ENCODE measurements around the gene LTBP4. TPM values are rescaled to one million over a fixed set of nuclear protein-coding genes. Genes with fewer than 3 reads are reported as not detected.
"Not testable (repeated sequence)": the region's sequence is repeated elsewhere in the genome, so short reads cannot be mapped to it uniquely, and the experiment has no call there.

Gene LTBP4, protein sequence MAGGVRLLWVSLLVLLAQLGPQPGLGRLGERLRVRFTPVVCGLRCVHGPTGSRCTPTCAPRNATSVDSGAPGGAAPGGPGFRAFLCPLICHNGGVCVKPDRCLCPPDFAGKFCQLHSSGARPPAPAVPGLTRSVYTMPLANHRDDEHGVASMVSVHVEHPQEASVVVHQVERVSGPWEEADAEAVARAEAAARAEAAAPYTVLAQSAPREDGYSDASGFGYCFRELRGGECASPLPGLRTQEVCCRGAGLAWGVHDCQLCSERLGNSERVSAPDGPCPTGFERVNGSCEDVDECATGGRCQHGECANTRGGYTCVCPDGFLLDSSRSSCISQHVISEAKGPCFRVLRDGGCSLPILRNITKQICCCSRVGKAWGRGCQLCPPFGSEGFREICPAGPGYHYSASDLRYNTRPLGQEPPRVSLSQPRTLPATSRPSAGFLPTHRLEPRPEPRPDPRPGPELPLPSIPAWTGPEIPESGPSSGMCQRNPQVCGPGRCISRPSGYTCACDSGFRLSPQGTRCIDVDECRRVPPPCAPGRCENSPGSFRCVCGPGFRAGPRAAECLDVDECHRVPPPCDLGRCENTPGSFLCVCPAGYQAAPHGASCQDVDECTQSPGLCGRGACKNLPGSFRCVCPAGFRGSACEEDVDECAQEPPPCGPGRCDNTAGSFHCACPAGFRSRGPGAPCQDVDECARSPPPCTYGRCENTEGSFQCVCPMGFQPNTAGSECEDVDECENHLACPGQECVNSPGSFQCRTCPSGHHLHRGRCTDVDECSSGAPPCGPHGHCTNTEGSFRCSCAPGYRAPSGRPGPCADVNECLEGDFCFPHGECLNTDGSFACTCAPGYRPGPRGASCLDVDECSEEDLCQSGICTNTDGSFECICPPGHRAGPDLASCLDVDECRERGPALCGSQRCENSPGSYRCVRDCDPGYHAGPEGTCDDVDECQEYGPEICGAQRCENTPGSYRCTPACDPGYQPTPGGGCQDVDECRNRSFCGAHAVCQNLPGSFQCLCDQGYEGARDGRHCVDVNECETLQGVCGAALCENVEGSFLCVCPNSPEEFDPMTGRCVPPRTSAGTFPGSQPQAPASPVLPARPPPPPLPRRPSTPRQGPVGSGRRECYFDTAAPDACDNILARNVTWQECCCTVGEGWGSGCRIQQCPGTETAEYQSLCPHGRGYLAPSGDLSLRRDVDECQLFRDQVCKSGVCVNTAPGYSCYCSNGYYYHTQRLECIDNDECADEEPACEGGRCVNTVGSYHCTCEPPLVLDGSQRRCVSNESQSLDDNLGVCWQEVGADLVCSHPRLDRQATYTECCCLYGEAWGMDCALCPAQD (N-terminal part only)
- 41.6 TPM for total RNA-seq

DNA sequence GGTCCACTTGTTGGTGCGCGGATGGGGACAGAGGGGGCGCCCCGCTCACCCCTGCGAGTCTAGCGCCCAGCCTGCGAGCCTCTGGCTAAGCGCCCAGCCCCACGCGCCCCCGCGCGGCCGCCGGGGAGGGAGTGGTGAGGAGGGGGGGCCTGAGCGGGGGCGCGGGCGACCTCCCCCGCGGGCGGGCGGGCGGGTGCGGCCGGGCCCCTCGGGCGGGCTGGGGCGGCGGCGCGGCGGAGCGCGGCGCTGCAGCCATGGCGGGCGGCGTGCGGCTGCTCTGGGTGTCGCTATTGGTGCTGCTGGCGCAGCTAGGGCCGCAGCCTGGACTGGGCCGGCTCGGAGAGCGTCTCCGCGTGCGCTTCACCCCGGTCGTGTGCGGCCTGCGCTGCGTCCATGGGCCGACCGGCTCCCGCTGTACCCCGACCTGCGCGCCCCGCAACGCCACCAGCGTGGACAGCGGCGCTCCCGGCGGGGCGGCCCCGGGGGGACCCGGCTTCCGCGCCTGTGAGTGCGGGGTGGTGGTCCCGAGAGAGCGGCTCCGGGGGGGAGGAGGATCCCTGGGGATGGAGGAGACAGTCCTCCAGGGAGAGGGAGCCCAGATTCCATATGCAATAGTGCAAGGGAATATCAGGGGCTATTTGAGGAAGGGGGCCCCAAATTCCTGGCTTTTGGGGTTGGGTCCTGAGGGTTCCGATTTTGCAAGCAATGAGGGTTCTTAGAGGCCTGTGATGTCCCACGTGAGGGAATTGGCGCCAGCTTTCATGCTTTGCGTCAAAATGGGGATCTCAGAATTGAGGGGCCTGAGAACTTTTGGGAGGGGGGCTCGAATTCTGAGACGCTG is at the start of gene LTBP4:
Gene LTBP4 (plus strand): TSS at position 236 of the 841 bp plus-strand sequence. CDS start 19 bp downstream, at position 255.
- DNase-seq (ENCODE audit: low spot score) (no peak), ATAC-seq (no peak)

DNA sequence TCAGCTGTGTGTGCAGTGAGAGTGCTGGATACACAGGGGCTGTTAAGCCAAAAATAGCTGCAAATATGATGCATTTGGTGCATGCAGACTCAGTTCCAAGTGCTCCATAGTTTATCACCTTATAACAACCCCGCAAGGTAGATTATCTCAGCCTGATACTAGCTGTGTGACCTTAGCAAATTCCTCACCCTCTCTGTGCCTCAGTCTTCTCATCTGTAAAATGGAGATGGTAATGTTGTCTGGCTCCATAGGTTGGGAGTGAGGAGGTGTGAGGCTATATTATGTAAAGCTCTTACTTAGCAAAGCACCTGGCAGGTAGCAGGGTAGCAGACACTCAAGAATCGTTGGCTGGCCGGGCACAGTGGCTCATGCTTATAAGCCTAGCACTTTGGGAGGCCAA is 48.3 kb upstream of the LTBP4 start:
- DNase-seq (ENCODE audit: low spot score), result no peak
- ATAC-seq, result no peak

DNA sequence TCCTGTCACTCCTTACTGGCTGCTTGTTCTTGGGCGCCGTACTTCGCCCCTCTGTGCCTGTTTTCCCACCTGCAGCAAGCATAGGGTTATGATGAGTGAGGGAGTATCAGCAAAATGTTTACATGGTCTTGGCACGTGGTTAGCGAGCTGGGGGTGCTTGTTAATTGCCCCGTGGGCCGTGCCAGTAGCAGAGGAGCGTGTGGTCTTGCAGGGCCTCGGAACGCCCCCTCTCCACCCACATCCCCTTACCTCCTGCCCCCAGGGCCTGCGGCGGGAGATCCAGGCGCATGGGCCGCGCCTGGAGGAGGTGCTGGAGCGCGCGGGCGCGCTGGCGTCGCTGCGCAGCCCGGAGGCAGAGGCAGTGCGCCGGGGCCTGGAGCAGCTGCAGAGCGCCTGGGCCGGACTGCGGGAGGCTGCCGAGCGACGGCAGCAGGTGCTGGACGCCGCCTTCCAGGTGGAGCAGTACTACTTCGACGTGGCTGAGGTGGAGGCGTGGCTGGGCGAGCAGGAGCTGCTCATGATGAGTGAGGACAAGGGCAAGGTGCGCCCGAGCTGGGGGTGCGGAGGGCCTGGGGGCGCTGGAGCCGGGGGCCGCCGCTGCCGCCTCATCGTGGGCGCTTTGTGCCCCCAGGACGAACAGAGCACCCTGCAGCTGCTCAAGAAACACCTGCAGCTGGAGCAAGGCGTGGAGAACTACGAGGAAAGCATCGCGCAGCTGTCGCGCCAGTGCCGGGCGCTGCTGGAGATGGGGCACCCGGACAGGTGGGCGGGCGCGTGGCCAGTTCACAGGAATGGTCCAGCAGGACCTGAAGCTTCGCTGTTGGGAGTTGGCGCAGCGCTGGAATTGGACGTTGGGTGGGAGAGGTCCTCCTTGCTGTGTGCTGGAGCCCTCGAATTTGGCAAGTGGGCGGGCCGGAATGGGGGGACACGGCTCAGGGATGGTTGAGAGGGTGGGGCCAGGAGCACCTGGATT is 47.0 kb upstream of the LTBP4 start:
- no peak for ATAC-seq
- no peak for DNase-seq (ENCODE audit: low spot score)

DNA sequence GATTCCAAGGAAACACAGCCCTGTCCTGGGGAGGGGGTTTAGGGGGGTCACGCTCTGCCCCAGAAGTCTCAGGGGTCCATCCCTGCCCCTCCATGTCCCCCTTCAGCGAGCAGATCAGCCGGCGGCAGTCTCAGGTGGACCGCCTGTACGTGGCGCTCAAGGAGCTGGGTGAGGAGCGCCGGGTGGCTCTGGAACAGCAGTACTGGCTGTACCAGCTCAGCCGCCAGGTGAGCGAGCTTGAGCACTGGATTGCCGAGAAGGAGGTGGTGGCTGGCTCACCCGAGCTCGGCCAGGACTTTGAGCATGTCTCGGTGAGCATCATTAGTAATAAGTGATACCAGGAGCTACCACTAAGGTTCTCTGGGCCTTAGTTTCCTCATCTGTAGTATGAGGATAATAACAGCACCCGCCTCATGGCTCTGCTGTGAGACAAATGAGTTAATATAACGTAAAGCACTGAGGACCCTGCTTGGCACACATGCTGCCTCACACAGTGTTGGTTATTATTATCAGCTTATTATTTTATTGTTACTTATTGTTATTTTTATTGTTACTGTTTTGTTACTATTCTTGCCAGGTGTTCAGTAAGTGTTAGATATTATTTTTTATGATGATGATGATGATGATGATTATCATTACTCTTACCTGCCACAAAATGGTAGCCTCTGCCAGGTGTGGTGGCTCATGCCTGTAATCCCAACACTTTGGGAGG is 45.0 kb upstream of the LTBP4 start:
- ATAC-seq, result no peak

DNA sequence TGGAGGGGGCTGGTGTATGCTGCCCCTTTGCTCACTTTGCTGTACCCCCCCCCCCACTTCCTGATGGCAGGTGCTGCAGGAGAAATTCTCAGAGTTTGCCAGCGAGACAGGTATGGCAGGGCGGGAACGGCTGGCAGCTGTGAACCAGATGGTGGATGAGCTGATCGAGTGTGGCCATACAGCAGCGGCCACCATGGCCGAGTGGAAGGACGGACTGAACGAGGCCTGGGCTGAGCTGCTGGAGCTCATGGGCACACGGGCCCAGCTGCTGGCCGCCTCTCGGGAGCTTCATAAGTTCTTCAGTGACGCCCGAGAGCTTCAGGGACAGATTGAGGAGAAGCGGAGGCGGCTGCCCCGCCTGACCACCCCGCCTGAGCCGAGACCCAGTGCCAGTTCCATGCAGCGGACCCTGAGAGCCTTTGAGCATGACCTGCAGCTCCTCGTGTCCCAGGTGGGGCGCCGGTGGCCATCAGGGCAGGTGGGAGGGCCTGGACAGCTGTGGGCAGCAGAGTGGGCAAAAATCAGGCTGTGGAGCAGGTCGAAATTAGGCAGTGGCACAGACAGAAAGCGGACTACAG is 44.1 kb upstream of the LTBP4 start:
- no peak for DNase-seq (ENCODE audit: low spot score)
- no peak for ATAC-seq

More for the DNA sequence above, 45.0 kb upstream of the LTBP4 start:
- DNase-seq (ENCODE audit: low spot score), result no peak

DNA sequence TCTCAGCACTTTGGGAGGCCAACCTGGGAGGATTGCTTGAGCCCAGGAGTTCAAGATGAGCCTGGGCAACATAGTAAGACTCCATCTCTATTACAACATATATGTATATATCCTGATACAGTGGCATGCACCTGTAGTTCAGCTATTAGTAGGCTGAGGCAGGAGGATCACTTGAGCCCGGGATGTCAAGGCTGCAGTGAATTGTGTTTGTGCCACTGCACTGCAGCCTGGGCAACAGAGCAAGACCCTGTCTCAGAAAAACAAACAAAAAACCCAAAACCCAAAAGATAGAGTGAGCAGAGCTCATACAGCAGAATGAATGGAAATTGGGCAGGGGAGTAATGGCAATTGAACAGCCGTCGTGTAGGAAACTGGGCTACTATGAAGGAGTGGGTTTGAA is 41.8 kb upstream of the LTBP4 start:
- DNase-seq (ENCODE audit: low spot score), result no peak
- ATAC-seq, result no peak

DNA sequence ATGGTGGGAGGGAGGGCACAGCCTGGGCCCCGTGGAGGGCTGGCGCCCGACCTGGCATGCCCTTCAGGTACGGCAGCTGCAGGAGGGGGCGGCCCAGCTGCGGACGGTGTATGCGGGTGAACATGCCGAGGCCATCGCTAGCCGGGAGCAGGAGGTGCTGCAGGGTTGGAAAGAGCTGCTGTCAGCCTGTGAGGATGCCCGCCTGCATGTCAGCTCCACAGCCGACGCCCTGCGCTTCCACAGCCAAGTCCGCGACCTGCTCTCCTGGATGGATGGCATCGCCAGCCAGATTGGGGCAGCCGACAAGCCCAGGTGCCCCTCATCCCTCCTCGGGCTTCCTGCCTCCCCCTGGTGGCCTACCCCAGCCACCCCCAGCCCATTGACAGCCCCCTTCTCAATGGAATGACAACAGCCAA is 41.1 kb upstream of the LTBP4 start:
- ATAC-seq, result no peak
- no peak for DNase-seq (ENCODE audit: low spot score)

DNA sequence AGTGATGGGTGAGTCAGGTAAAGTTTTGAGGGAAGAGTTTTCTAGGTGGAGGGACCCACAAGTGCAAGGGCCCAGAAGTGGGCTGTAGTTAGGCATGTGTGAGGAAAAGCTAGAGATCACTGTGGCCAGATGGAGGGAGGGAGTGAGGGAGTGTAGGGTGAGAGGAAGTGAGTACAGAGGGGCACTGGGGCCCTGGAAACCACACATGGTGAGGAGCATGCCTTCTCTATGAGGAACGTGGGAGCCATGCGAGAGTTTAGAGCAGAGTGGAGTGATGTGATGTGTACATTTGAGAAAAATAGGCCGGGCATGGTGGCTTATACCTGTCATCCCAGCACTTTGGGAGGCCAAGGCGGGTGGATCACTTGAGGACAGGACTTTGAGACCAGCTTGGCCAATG is 39.2 kb upstream of the LTBP4 start:
- ATAC-seq (no peak), DNase-seq (ENCODE audit: low spot score) (no peak)

DNA sequence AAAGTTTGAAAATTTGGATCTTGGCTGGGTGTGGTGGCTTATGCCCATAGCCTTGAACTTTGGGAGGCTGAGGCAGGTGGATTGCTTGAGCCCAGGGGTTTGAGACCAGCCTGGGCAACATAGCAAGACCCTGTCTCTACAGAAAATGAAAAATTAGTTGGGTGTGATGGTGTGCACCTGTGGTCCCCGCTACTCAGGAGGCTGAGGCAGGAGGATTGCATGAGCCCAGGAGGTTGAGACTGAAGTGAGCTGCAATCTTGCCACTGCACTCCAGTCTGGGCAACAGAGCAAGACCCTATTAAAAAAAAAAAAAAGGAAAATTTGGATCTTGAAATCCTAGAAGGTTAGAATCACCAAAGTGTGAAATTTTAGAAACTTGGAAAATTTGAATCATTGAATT is 36.6 kb upstream of the LTBP4 start:
- not testable (repeated sequence) for ATAC-seq; DNase-seq (ENCODE audit: low spot score)

DNA sequence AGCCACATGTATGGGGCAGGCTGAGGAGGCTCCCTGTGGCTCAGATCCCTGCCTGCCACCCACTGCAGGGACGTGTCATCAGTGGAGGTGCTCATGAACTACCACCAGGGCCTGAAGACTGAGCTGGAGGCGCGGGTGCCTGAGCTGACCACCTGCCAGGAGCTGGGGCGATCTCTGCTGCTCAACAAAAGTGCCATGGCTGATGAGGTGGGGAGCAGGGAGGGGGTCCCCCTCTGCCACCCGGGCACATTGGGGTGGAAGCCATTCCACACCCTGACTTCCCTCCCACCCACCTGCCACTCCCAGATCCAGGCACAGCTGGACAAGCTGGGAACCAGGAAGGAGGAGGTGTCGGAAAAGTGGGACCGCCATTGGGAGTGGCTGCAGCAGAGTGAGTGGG is 35.8 kb upstream of the LTBP4 start:
- DNase-seq (ENCODE audit: low spot score) (no peak), ATAC-seq (no peak)

DNA sequence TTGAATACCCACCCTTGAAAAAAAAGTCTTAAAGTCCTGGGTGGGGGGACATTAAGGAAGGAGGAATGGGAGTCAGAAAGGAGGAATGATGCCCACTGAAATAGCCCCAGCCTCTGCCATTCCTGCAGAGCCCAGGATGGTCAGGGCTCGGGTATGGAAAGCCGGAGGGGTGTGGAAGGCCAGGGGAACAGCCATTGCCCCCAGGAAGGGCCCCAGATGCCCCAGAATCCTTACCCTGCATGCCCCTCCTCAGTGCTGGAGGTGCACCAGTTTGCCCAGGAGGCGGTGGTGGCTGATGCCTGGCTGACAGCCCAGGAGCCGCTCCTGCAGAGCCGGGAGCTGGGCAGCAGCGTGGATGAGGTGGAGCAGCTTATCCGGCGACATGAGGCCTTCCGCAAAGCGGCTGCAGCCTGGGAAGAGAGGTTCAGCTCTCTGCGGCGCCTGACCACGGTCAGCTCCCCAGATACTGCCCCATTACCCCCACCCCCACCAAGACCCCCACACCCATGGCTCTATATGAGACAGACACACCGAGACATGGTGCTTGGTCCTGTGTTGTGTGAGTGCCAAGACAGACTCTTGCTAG is 35.2 kb upstream of the LTBP4 start:
- ATAC-seq (no peak), DNase-seq (ENCODE audit: low spot score) (no peak)

DNA sequence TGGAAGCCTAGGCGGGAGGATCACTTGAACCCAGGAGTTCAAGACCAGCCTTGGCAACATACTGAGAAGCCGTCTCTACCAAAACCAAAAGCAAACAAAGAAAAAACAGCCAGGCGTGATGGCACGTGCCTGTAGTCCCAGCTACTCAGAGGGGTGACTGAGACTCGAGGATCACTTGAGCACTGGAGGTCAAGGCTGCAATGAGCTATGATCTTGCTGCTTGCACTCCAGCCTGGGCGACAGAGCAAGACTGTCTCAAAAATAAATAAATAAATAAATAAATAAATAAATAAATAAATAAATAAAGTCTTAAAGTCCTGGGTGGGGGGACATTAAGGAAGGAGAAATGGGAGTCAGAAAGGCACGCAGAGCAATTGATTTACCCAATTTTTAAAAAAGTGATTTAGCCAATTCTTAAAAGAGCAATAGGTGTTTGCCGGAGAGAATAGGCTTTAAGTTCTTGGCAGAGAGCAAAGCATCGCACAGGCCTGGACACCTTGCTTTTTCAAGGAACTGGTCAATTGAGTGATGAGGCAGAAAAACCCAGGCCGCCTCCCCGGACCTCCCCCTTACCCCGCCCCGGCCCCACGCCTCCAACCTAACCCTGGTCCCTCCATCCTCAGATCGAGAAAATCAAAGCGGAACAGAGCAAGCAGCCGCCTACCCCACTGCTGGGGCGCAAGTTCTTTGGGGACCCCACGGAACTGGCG is 34.0 kb upstream of the LTBP4 start:
- DNase-seq (ENCODE audit: low spot score), result no peak
- ATAC-seq, result no peak

DNA sequence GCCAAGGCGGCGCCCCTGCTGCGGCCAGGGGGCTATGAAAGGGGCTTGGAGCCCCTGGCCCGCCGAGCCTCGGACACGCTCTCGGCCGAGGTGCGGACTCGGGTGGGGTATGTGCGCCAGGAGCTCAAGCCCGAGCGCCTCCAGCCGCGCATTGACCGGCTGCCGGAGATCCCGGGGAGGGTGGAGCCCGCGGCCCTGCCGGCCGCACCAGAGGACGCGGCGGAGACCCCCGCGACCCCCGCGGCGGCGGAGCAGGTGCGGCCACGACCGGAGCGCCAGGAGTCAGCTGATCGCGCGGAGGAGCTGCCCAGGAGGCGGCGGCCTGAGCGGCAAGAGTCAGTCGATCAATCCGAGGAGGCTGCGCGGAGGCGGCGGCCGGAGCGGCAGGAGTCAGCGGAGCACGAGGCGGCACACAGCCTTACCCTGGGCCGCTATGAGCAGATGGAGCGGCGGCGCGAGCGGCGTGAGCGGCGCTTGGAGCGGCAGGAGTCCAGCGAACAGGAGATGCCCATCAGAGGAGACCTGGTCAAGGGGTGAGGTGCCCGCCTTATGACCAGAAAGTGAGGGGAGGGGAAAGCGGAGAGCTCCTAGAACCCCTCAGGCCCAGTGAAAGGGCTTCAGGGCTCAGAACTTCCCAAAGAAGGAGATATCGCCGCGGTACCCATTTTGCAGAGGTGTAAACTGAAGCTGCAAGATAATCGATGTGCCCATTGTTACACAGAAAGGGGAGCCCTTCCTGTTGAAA is 33.2 kb upstream of the LTBP4 start:
- DNase-seq (ENCODE audit: low spot score) (no peak), ATAC-seq (no peak)

DNA sequence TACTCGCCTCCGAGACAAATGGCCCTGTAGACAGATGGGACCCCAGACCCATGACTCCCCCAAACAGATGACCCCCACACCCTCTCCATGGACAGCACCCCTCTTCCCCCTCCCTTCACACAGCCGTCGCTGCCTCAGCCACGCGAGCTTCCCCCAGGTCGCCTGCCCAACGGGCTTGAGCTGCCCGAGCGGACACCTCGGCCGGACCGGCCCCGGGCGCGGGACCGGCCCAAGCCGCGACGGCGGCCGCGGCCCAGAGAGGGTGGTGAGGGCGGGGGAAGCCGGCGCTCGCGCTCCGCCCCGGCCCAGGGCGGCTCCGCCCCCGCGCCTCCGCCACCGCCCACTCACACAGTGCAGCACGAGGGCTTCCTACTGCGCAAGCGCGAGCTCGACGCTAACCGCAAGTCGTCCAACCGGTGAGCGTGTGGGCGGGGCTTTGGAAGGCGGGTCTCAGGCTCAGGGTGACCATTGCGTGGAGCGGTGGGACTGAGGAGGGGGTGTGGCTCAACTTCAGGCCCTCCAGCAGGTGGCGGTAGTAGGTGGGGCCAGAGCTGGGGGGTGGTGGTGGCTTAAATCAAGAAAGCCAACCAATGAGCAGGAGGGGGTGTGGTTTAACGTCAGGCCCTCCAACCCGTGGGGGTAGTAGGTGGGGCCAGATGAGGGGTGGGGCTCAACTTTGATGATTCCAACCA is 30.7 kb upstream of the LTBP4 start:
- peak; percentile 95 for ATAC-seq
- DNase-seq (ENCODE audit: low spot score), result peak; percentile 99

DNA sequence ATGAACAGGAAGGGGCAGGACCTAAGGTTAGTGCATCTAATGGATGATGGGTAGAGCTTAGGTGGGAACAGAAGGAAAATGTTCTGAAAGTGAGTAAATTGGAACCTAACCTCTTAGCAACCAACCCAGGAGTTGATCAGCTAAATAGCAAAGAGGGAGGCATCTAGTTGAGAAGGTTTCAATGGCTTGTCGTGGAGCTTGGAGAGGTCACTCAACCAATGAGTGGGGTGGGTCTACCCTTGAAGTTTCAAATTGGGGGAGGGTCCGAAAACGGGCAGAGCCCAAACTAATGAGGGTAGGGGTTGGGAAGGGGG is 30.2 kb upstream of the LTBP4 start:
- no peak for DNase-seq (ENCODE audit: low spot score)
- no peak for ATAC-seq

All from left lobe of liver (tissue), 2 donors.